ENCODE results near the gene SDCCAG8. TPM values are rescaled to one million over a fixed set of nuclear protein-coding genes. Genes with fewer than 3 reads are reported as not detected.

Gene SDCCAG8
- total and polyA plus RNA-seq, 2 experiments from 2014 or later = 28.3 to 39.3 TPM

- Histone ChIP-seq H3K27ac (no peak overlapping the region), H3K4me3 (no peak overlapping the region), H3K36me3 (replicated peaks; ENCODE audit: insufficient read depth, low read depth) (no peaks in the 10 kb centered on the region), H3K27me3 (no peaks in the 10 kb centered on the region), H3K4me2 (no peak overlapping the region), H2AFZ (no peak overlapping the region), H3K4me1 (ENCODE audit: insufficient read depth) (no peaks in the 10 kb centered on the region), H4K20me1 (ENCODE audit: insufficient read depth, poor library complexity, severe bottlenecking) (no peaks in the 10 kb centered on the region), H3K79me2 (no peaks in the 10 kb centered on the region), H3K9me3 (ENCODE audit: low read depth) (no peaks in the 10 kb centered on the region), H3K9me2 (replicated peaks; ENCODE audit: insufficient read depth) (no peaks in the 10 kb centered on the region)
- WGBS (ENCODE audit: low lambda C conversion rate, missing lambda C conversion rate) = 100% methylated on average over 1 of the region's 1 CpG
- DNase-seq (ENCODE audit: low spot score) = no peak
- TF ChIP-seq EZH2phosphoT487 (IDR thresholded peaks at IDR 0.05; ENCODE audit: low read depth, severe bottlenecking, unreplicated experiment) = no peak
- TF ChIP-seq EZH2 (IDR thresholded peaks at IDR 0.05; ENCODE audit: borderline replicate concordance) = no peak
- no peak for TF ChIP-seq CTCF (IDR thresholded peaks at IDR 0.05; ENCODE audit: poor library complexity)
These were observed 135.5 kb downstream of the SDCCAG8 start for GRCh38 chr1:243391355-243391754.

GRCh38 chr1:243393096-243393495 is 137.3 kb downstream of the SDCCAG8 start:
- H3K9me2 ChIP-seq (replicated peaks; ENCODE audit: insufficient read depth) = no peaks in the 10 kb centered on the region
- no peak for DNase-seq (ENCODE audit: low spot score)
- TF ChIP-seq EZH2phosphoT487 (IDR thresholded peaks at IDR 0.05; ENCODE audit: low read depth, severe bottlenecking, unreplicated experiment) (no peak), CTCF (IDR thresholded peaks at IDR 0.05; ENCODE audit: poor library complexity) (no peak), EZH2 (IDR thresholded peaks at IDR 0.05; ENCODE audit: borderline replicate concordance) (no peak)

GRCh38 chr1:243394066-243394465 is 138.2 kb downstream of the SDCCAG8 start:
- Histone ChIP-seq H3K4me1 (ENCODE audit: insufficient read depth) (no peaks in the 10 kb centered on the region), H3K36me3 (replicated peaks; ENCODE audit: insufficient read depth, low read depth) (no peaks in the 10 kb centered on the region), H2AFZ (no peak overlapping the region), H3K4me3 (no peak overlapping the region), H3K79me2 (no peaks in the 10 kb centered on the region), H3K9me3 (ENCODE audit: low read depth) (no peaks in the 10 kb centered on the region), H3K27ac (no peak overlapping the region), H4K20me1 (ENCODE audit: insufficient read depth, poor library complexity, severe bottlenecking) (no peaks in the 10 kb centered on the region), H3K27me3 (no peaks in the 10 kb centered on the region), H3K9me2 (replicated peaks; ENCODE audit: insufficient read depth) (no peaks in the 10 kb centered on the region), H3K4me2 (no peak overlapping the region)
- TF ChIP-seq EZH2 (IDR thresholded peaks at IDR 0.05; ENCODE audit: borderline replicate concordance) (no peak), CTCF (IDR thresholded peaks at IDR 0.05; ENCODE audit: poor library complexity) (no peak), EZH2phosphoT487 (IDR thresholded peaks at IDR 0.05; ENCODE audit: low read depth, severe bottlenecking, unreplicated experiment) (no peak)
- WGBS (ENCODE audit: low lambda C conversion rate, missing lambda C conversion rate) = 89% methylated on average over 4 of the region's 4 CpGs
- DNase-seq (ENCODE audit: low spot score) = no peak

More at GRCh38 chr1:243393096-243393495, 137.3 kb downstream of the SDCCAG8 start:
- Histone ChIP-seq H2AFZ (no peak overlapping the region), H3K4me2 (no peak overlapping the region), H4K20me1 (ENCODE audit: insufficient read depth, poor library complexity, severe bottlenecking) (no peaks in the 10 kb centered on the region), H3K27me3 (no peaks in the 10 kb centered on the region), H3K36me3 (replicated peaks; ENCODE audit: insufficient read depth, low read depth) (no peaks in the 10 kb centered on the region), H3K9me3 (ENCODE audit: low read depth) (no peaks in the 10 kb centered on the region), H3K27ac (no peak overlapping the region), H3K79me2 (no peaks in the 10 kb centered on the region), H3K4me3 (no peak overlapping the region), H3K4me1 (ENCODE audit: insufficient read depth) (no peaks in the 10 kb centered on the region)
- 100% methylated on average over 4 of the region's 4 CpGs for WGBS (ENCODE audit: low lambda C conversion rate, missing lambda C conversion rate)
